Measurements from ENCODE around the gene MAGEB17.

- TF ChIP-seq POLR2A (IDR thresholded peaks at IDR 0.05; ENCODE audit: low read length), result no peak
- TF ChIP-seq CTCF (IDR thresholded peaks at IDR 0.05), result no peak
- TF ChIP-seq RAD21 (conservative IDR thresholded peaks at IDR 0.05 in 1 of 2, IDR thresholded peaks at IDR 0.05 in 1 of 2), result no peak
- TF ChIP-seq ESRRA (IDR thresholded peaks at IDR 0.05; ENCODE audit: borderline replicate concordance, low read length), result no peak
- no peak for TF ChIP-seq ZFP36 (IDR thresholded peaks at IDR 0.05; ENCODE audit: borderline replicate concordance, partially characterized antibody)
- TF ChIP-seq CHD2 (IDR thresholded peaks at IDR 0.05; ENCODE audit: low read length, partially characterized antibody), result no peak
- no peak for TF ChIP-seq SREBF2 (IDR thresholded peaks at IDR 0.05)
- TF ChIP-seq EP300 (IDR thresholded peaks at IDR 0.05), result no peak
- TF ChIP-seq MYC (IDR thresholded peaks at IDR 0.05; ENCODE audit: borderline replicate concordance, low read length), result no peak
- TF ChIP-seq HMGXB4 (CRISPR knock-in tag; IDR thresholded peaks at IDR 0.05; ENCODE audit: borderline replicate concordance), result no peak
- no peak for TF ChIP-seq CEBPB (IDR thresholded peaks at IDR 0.05)
Measured at GRCh38 chrX:16185725-16186136, 18.4 kb downstream of the MAGEB17 start.

Data from A549 (cell line).